GM20431 (cell line): ENCODE data around the gene PIGL.
"Not testable (repeated sequence)": the region's sequence is repeated elsewhere in the genome, so short reads cannot be mapped to it uniquely, and the experiment has no call there.

Experiments used
- in situ Hi-C: fragments of 300-500 bp; cut with MseI, MboI; formaldehyde crosslinking; loops from one replicate; pipeline ENCODE4 v1.15.0; 2020; ENCODE audit warnings: low sequenced_read_pairs; ENCODE audit not compliant: unreplicated experiment

Gene PIGL

DNA sequence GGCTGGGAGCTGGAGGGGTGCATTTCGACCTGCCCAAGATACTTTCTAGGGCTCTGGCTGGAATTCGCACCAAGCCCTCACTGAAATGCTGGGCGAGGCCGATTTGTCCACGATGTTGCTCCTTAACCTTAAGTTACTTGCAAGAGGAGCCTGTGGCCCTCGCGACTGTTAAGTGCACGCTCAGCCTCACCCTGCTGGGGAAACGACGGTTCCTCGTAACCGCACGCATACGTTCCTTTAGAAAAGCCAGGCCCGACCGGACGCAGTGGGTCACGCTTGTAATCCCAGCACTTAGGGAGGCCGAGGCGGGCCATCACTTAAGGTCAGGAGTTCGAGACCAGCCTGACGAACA is 1.1 kb upstream of the PIGL start:
- in situ Hi-C loops = no loop called here

DNA sequence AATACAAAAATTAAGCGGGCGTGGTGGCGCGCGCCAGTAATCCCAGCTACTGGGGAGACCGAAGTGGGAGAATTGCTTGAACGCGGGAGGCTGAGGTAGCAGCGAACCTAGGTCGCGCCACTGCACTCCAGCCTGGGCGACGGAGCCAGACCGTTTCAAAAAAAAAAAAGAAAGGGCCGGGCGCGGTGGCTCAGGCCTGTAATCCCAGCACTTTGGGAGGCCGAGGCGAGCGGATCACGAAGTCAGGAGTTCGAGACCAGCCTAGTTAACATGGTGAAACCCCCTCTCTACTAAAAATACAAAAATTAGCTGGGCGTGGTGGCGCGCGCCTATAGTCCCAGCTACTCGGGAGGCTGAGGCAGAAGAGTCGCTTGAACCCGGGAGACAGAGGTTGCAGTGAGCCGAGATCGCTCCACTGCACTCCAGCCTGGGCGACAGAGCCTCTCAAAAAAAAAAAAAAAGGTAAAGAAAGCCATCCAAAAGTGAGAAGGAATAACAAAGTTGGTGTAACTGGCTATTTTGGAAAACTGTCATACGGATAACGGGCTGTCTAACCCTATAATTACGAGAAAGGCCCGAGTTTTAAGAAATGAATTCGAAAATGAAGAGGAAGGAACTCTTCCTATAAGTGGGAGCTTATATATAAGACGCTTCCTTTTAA is 539 bp upstream of the PIGL start:
- in situ Hi-C loops = not testable (repeated sequence)

DNA sequence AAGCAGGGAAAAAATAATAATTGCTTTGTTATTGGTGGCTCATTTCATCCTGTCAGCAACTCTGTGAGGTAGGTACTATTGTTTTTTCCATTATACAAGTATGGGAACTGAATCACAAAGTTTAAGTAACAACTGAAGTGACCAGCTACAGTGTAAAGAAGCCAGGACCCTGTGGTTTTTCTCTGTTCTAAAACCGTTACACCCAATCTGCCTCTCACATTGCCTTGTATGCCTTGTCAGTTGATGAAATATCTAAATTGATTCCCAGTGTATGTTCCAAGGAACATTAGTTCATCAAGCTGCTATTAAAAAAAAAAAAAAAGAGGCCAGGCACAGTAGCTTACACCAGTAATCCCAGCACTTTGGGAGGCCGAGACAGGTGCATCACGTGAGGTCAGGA is 5.4 kb downstream of the PIGL start:
- in situ Hi-C loops = no loop called here

DNA sequence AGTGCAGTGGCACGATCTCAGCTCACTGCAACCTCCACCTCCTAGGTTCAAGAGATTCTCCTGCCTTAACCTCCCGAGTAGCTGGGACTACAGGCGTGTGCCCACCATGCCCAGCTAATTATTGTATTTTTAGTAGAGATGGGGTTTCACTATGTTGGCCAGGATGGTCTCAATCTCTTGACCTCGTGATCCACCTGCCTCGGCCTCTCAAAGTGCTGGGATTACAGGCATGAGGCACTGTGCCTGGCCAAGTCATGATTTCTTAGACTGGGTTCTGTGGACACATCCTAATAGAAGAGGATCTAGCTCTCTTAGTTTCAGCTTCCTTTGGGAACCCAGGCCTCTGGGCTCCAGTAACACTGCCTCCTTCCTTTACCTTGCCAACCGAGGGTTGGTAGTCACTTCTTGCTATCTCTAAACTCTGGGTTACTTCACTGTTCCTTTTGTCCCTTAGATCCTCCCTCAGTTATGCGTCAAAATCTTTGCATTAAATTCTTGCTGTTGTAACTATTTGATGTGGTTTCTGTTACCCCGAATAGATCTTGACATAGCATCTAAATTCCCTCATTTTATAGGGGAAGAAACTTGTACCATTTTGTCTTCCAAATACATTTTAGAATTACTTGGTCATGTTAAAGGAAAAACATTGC is 13.0 kb downstream of the PIGL start:
- in situ Hi-C loops = not testable (repeated sequence)

DNA sequence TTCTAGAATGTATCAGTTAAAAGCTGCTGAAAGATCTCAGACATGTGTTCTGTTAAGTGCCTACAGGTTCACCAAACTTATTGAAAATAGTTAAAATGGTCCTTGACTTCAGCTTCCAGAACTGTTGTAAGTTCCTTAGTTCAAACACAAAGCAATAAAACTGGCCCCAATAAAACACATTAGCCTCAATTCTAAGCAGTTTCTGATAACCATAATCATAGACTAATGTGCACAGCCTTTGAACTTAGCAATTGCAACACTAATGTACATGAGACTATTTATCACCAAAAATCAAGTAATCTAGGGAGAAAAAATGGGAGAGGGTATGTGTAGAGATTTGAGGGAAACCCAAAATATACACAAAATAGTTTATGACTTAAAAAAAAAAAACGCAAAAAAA is 15.4 kb downstream of the PIGL start:
- in situ Hi-C loops = no loop called here

DNA sequence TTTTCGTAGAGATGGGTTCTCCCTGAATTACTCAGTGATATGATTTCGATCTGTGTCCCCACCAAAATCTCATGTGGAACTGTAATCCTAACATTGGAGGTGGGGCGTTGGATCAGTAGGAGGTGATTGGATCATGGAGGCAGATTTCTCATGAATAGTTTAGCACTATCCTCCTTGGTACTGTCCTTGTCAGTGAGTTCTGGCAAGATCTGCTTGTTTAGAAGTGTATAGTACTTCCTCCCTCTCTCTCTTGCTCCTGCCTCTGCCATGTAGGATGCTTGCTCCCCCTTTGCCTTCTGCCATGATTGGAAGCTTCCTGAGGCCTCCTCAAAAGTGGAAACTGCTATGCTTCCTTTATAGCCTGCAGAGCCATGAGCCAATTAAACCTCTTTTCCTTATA is 22.9 kb downstream of the PIGL start:
- in situ Hi-C loops = no loop called here

DNA sequence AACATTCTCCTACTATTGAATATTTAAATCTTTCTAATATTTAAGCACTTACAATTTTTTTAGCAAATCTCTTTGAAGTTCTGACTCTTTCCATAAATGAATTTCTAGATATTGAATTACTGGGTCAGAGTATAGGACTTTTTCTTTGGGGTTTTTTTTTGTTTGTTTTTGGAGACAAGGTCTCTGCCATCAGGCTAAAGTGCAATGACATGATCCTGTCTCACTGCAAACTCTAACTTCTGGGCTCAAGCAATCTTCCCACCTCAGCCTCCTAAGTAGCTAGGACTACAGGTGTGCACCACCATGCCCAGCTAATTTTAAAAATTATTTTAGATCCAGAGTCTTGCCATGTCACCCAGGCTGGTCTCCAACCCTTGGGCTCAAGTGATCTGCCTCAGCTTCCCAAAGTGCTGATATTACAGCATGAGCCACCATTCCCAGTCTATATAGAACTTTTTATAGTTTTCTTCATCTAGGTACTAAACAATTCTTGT is 24.9 kb downstream of the PIGL start:
- in situ Hi-C loops = no loop called here

DNA sequence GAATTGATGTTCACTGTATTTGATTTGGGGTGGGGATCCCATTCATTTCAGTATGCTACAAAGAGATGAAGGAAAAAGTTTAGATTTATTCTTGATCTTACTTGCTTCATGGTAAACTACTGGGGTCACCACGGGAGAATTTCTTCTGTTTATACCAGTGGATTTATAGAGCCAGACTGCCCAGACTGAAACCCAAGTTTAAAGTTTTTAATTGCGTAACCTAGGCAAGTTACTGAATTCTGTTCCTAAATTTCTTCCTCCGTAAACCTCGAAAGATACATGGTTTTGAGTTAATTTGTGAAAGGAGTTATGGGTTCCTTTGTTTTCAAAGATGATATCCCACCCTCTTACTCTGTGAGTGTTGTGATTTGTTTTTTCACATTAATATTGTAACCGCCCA is 26.4 kb downstream of the PIGL start:
- in situ Hi-C loops = no loop called here

DNA sequence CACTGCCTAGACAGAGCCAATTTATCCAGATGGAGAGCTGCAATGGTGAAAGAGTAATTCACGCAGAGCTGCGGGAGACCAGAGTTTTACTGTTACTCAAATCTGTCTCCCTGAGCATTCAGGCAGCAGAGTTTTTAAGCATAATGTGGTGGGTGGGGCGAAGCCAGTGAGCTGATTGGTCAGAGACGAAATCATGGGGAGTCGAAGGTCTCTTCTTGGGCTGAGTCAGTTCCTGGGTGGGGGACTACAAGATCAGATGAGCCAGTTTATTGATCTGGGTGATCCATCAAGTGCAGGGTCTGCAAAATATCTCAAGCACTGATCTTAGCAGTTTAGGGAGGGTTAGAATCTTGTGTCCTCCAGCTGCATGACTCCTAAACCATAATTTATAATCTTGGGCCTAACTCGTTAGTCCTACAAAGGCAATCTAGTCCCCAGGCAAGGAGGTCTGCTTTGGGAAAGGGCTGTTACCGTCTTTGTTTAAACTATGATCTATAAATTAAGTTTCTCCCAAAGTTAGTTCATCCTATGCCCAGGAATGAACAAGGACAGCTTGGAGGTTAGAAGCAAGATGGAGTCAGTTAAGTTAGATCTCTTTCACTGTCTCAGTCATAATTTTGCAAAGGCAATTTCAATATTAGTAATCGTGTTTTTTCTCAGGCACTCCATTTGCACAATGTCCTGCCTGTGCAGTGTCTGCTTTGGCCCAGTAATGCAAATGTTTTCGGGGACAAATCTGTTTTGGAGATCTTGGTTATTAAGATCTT is 27.0 kb downstream of the PIGL start:
- in situ Hi-C loops = no loop called here

DNA sequence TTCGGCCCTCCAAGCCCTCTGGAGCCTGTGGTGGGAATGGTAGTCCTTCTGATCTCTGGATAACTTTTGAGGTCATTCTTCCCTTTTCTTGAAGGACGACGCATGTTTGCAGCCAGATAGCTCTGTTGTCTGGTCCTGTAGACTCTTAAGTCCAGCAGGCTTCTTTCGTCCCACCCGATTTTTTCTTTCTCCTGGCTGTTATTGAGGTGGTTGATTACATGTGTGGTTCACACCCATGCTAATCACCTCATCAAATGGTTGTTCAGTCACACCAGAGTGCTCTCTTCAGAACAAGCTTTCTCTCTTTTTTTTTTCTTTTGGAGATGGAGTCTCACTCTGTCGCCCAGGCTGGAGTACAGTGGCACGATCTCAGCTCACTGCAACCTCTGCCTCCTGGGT is 30.6 kb downstream of the PIGL start:
- in situ Hi-C loops = no loop called here

DNA sequence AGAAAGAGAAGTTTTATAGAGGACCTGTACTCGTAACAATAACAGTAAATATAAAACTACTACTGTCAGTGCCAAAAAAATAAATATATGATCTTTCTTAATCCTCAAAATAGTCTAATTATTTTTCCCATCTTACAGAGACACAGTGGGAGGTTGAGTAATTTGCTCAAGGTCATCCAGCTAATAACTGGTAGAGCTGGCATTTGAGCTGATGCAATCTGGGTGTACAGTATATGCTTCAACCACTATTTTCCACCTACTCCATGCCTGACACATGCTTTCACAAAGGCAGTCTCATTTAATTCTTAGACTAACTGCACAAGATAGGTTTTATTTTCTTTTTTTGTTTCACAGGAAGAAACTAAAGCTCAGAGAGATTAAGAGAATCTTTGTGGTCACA is 33.6 kb downstream of the PIGL start:
- in situ Hi-C loops = no loop called here

DNA sequence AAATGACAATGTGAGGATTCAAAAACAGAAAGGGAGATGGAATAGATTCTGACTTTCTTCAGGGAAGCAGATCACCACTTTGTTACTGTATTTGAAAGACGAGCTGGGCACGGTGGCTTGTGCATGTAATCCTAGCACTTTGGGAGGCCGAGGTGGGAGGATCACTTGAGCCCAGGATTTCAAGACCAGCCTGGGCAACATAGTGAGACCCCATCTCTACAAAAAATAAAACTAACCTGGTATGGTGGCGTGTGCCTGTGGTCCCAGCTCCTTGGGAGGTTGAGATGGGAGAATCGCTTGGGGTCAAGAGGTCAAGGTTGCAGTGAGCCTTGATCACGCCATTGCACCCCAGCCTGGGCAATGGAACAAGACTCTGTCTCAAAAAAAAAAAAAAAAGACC is 34.0 kb downstream of the PIGL start:
- in situ Hi-C loops = no loop called here

DNA sequence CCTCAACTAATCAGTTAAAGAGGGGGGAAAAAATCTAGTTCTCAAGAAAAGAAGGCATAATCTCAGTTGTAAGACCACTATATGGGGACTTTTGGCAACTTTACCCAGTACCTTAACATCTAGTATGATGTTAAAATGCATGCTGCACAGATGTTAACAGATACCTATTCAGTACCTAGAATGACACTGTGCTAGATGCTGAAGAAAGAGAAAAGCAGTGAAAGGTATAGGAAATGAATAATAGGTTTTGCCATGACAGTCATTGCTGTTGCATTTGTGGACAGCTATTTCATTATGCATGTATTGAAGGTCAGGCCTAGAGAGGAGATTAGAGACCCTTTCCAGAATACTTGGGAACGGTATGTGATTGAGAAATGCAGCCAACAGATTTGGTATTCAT is 34.5 kb downstream of the PIGL start:
- in situ Hi-C loops = no loop called here

DNA sequence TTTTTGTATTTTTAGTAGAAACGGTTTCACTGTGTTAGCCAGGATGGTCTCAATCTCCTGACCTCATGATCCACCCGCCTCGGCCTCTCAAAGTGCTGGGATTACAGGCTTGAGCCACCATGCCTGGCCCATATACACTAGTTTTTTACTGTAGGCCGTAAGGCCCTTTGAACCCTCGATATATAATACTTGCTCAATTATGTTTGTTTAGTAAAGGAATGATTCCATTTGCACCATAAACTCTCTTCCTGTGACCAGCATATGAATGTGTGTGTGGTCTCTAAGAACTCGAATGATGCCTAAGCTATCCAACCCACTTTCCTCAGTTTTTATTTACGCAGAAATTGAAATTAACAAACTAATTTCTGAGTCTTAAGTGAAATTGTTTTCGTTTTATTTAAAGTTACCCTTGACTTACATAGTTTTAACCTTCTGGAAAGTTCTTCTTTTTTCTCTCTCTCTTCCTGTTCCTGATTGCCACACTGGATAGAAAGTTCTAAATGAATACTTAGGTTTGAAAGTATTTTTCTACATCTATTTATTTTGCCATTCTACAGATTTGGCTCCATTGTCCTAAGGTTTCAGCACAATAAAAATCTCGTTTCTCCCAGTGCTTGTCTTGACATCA is 37.9 kb downstream of the PIGL start:
- in situ Hi-C loops = no loop called here

DNA sequence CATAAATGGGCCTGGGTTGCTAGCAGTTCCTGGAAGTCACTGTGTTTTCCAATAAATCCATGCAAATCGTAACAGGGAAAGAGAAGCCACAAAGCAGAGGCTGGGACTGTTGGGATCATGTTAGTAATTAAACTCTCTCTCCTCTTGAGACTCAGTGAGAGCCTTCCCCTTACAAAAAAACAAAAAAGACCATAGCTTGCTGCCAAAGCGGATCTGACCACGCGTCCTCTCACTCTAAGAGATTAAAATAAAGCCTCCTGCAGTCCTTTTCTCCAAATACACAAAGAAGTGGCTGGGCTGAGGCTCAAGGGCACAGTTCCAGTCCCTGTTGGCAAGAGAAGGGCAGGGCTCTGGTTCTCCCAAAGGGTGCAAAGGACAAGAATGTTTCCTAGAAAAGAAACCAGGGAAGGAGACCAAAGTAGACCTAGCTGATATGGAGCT is 38.5 kb downstream of the PIGL start:
- in situ Hi-C loops = no loop called here

DNA sequence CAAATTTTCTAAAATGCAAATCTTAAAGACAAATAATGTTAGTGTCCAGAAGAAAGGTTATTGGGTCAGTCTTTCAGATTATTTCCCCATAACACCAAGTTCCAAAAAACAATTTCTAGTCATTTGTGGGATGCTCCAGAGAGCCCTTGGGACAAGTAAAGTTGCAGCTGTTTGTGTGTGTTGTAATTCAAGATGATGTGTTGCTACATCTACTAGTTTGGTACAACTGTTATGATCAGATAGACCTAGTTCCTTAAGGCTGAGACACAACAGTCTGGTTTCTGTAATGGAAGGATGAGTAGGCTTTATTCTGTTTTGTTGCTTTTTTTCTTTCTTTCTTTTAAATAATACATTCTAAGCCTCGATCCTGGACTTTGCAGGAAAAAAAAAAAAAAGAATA is 41.9 kb downstream of the PIGL start:
- in situ Hi-C loops = no loop called here

DNA sequence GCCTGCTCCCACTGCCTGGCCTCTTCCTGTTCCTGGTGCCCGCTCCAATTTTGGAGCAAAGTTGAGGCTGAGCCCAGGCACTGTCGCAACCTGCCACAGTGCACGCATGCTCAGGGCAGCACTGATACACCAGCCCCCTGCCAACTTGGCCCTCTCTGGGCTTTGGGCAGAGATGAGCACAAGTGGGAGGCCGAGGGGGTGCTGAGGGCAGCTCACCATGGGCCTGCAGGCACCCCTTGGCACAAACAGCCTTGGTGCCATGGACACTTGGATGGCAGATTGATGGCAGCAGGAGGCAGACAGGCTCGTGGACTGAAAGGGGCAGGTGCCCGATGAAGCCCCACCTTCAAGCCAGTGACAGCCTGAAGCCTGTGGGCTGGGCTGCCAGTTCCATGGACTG is 42.9 kb downstream of the PIGL start:
- in situ Hi-C loops = no loop called here

DNA sequence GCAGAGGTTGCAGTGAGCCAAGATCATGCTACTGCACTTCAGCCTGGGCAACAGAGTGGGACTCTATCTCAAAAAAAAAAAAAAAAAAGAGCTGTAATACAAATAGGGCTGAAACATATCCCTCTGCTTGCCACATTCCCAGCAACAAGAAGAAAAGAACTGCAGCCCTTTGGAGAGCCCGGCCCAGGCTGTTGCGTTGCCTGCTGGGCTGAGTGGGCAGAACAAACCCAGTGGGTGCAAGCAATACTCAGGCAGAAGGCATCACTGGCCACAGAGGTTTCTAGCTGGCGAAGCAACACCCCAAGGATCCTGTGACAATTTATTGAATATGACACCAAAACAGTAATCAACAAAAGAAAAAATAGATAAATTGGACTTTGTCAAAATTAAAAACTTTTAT is 44.0 kb downstream of the PIGL start:
- in situ Hi-C loops = no loop called here

DNA sequence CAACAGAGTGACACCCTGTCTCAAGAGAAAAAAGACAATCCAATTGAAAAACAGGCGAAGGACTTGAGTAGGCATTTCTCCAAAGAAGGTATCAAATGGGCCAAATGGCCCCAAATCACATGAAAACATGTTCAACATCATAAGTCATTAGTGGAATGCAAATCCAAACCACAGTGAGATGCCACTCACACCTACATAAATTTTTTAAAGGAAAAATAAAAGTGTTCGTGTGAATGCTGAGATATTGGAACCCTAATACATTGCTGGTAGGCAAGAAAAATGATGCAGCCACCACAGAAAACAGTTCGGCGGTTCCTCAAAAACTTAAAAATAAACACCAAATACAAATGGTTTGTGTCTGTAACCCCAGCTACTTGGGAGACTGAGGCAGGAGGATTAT is 45.2 kb downstream of the PIGL start:
- in situ Hi-C loops = no loop called here

DNA sequence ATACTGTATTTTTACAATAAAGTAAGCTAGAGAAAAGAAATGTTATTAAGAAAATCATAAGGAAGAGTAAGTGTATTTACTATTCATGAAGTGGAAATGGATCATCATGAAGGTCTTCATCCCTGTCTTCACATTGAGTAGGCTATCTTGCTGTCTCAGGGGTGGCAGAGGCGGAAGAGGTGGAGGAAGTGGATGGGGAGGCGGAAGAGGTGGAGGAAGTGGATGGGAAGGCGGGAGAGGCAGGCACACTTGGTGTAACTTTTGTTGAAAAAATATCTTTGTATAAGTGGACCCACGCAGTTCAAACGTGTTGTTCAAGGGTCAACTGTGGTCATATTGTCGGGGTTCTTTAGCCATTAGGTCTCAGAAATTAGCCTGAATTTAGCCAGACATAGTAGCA is 50.2 kb downstream of the PIGL start:
- in situ Hi-C loops = no loop called here

DNA sequence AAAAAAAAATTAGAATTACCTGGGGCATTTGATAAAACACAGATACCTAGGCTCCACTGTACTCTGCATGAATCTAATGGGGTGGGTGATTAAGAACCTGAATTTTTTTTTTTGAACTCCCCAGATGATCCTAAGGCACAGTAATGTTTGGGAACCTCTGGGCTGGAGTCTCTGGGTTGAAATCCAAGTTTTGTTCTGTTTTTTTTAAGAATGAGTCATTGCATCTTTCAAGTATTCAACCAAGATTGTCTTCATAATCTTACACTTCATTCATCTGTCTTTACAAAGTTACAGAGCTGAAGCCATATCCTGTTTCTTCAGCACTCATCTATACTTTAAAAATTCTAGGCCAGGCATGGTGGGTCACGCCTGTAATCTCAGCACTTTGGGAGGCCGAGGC is 52.6 kb downstream of the PIGL start:
- in situ Hi-C loops = no loop called here
